ENCODE measurements around the gene EPB41L5.

DNA sequence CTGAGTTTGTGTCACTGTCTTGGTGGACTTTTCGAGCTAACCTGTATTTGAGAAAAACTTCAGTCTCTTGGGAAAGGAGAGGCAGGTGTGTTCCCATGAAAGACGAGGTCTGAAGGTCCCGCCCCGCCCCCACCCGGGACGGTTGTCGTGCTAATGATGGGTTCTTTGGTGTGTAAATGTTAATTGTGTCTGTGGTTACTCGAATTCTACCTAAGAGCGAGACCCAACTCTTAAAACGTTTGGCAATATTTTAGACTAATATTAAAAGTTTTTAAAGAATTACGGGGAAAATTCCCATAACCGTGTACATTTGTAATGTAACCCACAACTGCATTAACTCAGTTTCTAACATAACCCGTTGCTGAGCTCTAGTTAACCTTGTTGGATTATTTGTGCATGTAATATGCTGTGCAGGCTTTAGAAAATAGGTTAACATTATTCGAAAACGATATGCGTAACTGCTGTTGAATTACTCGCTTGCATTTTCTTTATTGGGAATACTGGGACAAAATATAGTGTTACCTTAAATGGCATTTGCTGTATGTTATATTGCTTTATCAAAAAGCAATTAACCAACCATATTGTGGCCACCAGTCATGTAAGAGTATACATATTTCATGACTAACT lies 833 bp downstream of the EPB41L5 start:
- TF ChIP-seq, protein P1, sequence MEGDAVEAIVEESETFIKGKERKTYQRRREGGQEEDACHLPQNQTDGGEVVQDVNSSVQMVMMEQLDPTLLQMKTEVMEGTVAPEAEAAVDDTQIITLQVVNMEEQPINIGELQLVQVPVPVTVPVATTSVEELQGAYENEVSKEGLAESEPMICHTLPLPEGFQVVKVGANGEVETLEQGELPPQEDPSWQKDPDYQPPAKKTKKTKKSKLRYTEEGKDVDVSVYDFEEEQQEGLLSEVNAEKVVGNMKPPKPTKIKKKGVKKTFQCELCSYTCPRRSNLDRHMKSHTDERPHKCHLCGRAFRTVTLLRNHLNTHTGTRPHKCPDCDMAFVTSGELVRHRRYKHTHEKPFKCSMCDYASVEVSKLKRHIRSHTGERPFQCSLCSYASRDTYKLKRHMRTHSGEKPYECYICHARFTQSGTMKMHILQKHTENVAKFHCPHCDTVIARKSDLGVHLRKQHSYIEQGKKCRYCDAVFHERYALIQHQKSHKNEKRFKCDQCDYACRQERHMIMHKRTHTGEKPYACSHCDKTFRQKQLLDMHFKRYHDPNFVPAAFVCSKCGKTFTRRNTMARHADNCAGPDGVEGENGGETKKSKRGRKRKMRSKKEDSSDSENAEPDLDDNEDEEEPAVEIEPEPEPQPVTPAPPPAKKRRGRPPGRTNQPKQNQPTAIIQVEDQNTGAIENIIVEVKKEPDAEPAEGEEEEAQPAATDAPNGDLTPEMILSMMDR (IDR thresholded peaks at IDR 0.05) = no peak
- TF ChIP-seq EP300 (IDR thresholded peaks at IDR 0.05) (no peak), POLR2A (IDR thresholded peaks at IDR 0.05) (no peak), POLR2AphosphoS5 (IDR thresholded peaks at IDR 0.05) (no peak)

Data from sigmoid colon (tissue), 4 donors.